Activated B cell treated with CpG ODN at 0.5 μM for 24 hours (primary cell): ENCODE results near the gene USH2A. TPM values are rescaled to one million over a fixed set of nuclear protein-coding genes. Genes with fewer than 3 reads are reported as not detected.
A peak's percentile ranks its signal among the peaks of the same experiment; 100 is the strongest.
"Not testable (repeated sequence)": the region's sequence is repeated elsewhere in the genome, so short reads cannot be mapped to it uniquely, and the experiment has no call there.

Experiments
- ATAC-seq: fragments of 200-7000 bp; cut with Tn5 transposase; one replicate; pipeline ENCODE4 v1.10.0; 2021; ENCODE audit warnings: low read depth, mild to moderate bottlenecking, moderate library complexity
- CTCF ChIA-PET: fragments of 350-600 bp; sonication (Branson Sonifier 250); formaldehyde crosslinking; loops from one replicate; lab custom pipeline; 2021; ENCODE audit warnings: antibody characterized with exemption; lab: Charles Lee
- POLR2A ChIA-PET: fragments of 350-600 bp; sonication (Branson Sonifier 250); formaldehyde crosslinking; loops from one replicate; lab custom pipeline; 2021; ENCODE audit warnings: antibody characterized with exemption; lab: Charles Lee
- DNase-seq: peaks from one replicate; pipeline ENCODE4 v3.0.0; 2022
- H3K27ac Mint-ChIP-seq: one replicate; pipeline ENCODE4 v1.8.0; 2020; ENCODE audit warnings: mixed read lengths
- H3K27me3 Mint-ChIP-seq: one replicate; pipeline ENCODE4 v1.8.0; 2021; ENCODE audit warnings: mixed read lengths
- H3K36me3 Mint-ChIP-seq: one replicate; pipeline ENCODE4 v1.8.0; 2021; ENCODE audit warnings: low read depth, mixed read lengths
- H3K4me1 Mint-ChIP-seq: one replicate; pipeline ENCODE4 v1.8.0; 2021; ENCODE audit warnings: mixed read lengths
- H3K4me3 Mint-ChIP-seq: one replicate; pipeline ENCODE4 v1.8.0; 2020; ENCODE audit warnings: mild to moderate bottlenecking, mixed read lengths
- H3K9me3 Mint-ChIP-seq: one replicate; pipeline ENCODE4 v1.8.0; 2020; ENCODE audit warnings: mixed read lengths
- intact Hi-C: fragments of 100-400 bp; cut with micrococcal nuclease; formaldehyde crosslinking; loops from one replicate; pipeline ENCODE4 v1.15.1; 2024
- total RNA-seq: library from RNA; stranded (reverse); gene quantifications from 2 replicates; pipeline ENCODE4 v1.2.3, GENCODE V29; 2022
- TF ChIP-seq, protein P1 (sequence below): fragments of 200-600 bp; IDR thresholded peaks from one replicate; pipeline ENCODE4 v1.8.0; 2022; ENCODE audit warnings: antibody characterized with exemption, mild to moderate bottlenecking

Gene USH2A
- total RNA-seq, 1 donor from 2014 or later, result not detected

DNA sequence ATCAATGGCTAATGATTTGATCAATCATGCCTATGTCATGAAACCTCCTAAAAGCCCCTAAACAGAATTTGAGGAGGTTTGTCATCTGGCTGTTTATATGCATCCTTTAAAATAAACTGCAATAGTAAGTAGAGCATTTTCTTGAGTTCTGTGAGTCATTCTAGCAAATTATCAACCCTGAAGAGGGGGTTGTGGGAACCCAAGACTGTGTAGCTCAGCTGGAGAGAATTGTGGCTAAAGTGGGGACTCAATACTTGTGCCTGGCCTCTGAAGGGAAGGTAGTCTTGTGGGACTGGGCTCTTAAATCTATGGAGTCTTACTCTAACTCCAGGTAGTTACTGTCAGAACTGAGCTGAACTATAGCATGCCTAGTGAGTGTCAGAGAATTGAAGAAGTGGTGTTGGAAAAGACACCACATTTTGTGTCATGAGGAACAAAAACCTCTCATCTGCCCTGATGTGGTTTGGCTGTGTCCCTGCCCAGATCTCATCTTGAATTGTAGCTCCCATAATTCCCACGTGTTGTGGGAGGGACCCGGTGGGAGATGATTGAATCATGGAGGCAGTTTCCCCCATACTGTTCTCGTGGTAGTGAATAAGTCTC is 402.4 kb downstream of the USH2A start:
- ChIA-PET CTCF (no interaction called here), POLR2A (no interaction called here)
- DNase-seq (no peak), ATAC-seq (no peak)
- intact Hi-C loops, result no loop called here
- TF ChIP-seq, protein P1, sequence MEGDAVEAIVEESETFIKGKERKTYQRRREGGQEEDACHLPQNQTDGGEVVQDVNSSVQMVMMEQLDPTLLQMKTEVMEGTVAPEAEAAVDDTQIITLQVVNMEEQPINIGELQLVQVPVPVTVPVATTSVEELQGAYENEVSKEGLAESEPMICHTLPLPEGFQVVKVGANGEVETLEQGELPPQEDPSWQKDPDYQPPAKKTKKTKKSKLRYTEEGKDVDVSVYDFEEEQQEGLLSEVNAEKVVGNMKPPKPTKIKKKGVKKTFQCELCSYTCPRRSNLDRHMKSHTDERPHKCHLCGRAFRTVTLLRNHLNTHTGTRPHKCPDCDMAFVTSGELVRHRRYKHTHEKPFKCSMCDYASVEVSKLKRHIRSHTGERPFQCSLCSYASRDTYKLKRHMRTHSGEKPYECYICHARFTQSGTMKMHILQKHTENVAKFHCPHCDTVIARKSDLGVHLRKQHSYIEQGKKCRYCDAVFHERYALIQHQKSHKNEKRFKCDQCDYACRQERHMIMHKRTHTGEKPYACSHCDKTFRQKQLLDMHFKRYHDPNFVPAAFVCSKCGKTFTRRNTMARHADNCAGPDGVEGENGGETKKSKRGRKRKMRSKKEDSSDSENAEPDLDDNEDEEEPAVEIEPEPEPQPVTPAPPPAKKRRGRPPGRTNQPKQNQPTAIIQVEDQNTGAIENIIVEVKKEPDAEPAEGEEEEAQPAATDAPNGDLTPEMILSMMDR, result no peak
- no peak overlapping the region for H3K27ac Mint-ChIP-seq
- no peak overlapping the region for H3K4me3 Mint-ChIP-seq
- peaks cover 2% of the 10 kb centered on the region for H3K9me3 Mint-ChIP-seq
- no peaks in the 10 kb centered on the region for H3K27me3 Mint-ChIP-seq
- no peaks in the 10 kb centered on the region for H3K4me1 Mint-ChIP-seq
- no peaks in the 10 kb centered on the region for H3K36me3 Mint-ChIP-seq

DNA sequence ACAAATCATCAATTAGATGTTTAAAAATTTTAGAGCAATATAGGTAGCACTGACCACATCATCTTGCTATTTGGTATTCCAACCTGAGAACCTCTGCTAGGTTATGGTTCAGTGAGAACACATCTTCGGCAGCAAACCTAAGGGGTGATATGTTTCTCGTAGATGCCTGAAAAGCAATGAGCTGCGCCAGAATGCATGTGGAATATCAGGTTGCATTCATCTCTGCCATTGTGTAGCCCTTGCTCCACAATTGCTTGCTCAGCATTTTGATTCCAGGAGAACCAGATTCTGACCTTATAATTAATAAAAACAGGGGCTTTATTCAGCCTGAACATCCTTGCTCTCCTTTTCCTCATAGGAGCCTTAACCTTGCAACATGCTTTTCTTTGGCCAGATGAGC is 408.1 kb downstream of the USH2A start:
- ChIA-PET CTCF (no interaction called here), POLR2A (no interaction called here)
- Mint-ChIP-seq H3K4me3 (no peak overlapping the region), H3K27ac (no peak overlapping the region), H3K4me1 (no peaks in the 10 kb centered on the region), H3K9me3 (peaks cover 2% of the 10 kb centered on the region), H3K27me3 (no peaks in the 10 kb centered on the region), H3K36me3 (no peaks in the 10 kb centered on the region)
- TF ChIP-seq, protein P1, result no peak
- ATAC-seq (no peak), DNase-seq (no peak)
- intact Hi-C loops, result no loop called here

GRCh38 chr1:216014086-216014485 is 409.2 kb downstream of the USH2A start:
- Mint-ChIP-seq H3K36me3 (no peaks in the 10 kb centered on the region), H3K4me3 (no peak overlapping the region), H3K27ac (no peak overlapping the region), H3K4me1 (no peaks in the 10 kb centered on the region), H3K9me3 (peaks cover 2% of the 10 kb centered on the region), H3K27me3 (no peaks in the 10 kb centered on the region)
- TF ChIP-seq, protein P1, result no peak
- ChIA-PET POLR2A (no interaction called here), CTCF (no interaction called here)
- DNase-seq, result no peak
- intact Hi-C loops, result no loop called here
- no peak for ATAC-seq

- H3K27ac Mint-ChIP-seq, DNase-seq, H3K4me3 Mint-ChIP-seq, H3K9me3 Mint-ChIP-seq, H3K4me1 Mint-ChIP-seq, H3K36me3 Mint-ChIP-seq, intact Hi-C loops, POLR2A ChIA-PET, CTCF ChIA-PET, H3K27me3 Mint-ChIP-seq, ATAC-seq: not testable (repeated sequence)
Observed at GRCh38 chr1:216009456-216009855, 413.8 kb downstream of the USH2A start.

DNA sequence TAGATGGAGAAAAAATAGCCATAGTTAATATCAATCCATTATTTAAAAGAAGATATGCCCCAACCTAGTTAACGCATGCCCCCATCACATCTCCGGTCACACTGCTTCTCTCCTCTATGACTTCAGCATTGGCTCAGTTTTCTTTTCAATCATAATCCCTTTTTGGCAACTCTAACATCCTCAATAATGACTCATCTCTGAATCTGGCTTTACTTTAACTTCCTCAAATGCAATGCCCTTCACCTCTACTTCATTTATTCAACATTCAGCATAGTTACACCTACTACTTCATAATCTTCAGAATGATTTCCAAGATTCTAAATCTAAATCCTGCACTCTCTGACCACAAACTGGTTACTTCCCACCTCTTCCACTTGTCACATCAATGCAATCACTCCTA is 417.3 kb downstream of the USH2A start:
- ATAC-seq (peak; percentile 14), DNase-seq (no peak)
- no peaks in the 10 kb centered on the region for H3K27me3 Mint-ChIP-seq
- H3K9me3 Mint-ChIP-seq, result no peaks in the 10 kb centered on the region
- CTCF ChIA-PET, result no interaction called here
- no peaks in the 10 kb centered on the region for H3K36me3 Mint-ChIP-seq
- no peak overlapping the region for H3K4me3 Mint-ChIP-seq
- POLR2A ChIA-PET, result no interaction called here
- H3K27ac Mint-ChIP-seq, result no peak overlapping the region
- no peaks in the 10 kb centered on the region for H3K4me1 Mint-ChIP-seq
- TF ChIP-seq, protein P1, result no peak
- intact Hi-C loops, result no loop called here

DNA sequence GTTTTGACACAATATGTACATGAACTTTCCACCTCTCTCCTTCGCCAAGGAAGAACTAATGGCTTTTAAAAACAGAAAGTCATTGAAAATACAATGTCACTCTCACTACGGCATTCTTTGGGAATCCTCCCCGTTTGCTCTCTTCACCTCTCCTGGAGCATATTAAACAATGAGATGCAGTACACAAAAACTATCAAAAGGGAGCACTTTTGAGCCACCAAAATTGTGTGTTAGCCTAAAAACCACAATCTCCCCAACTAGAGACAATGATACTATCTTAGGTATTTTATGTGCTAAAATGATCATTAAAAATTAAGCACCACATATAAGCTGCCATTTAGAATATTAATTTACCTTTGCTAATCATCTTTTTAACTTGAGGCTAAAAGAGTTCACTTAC is 430.6 kb downstream of the USH2A start:
- POLR2A ChIA-PET, result no interaction called here
- intact Hi-C loops, result no loop called here

More for the DNA sequence above, 430.6 kb downstream of the USH2A start:
- TF ChIP-seq, protein P1, result no peak
- Mint-ChIP-seq H3K27ac (no peak overlapping the region), H3K36me3 (no peaks in the 10 kb centered on the region), H3K4me3 (no peak overlapping the region), H3K4me1 (no peaks in the 10 kb centered on the region), H3K27me3 (no peaks in the 10 kb centered on the region), H3K9me3 (no peaks in the 10 kb centered on the region)
- ATAC-seq, result no peak
- DNase-seq, result no peak
- CTCF ChIA-PET, result no interaction called here
